GM23338 (cell line): ENCODE data around the gene MAP1LC3A. TPM values are rescaled to one million over a fixed set of nuclear protein-coding genes. Genes with fewer than 3 reads are reported as not detected.

Source experiments
- ATAC-seq: fragments of 200-7000 bp; cut with Tn5 transposase; 3 replicates; pipeline ENCODE4 v1.9.1; 2020
- DNase-seq: peaks from one replicate; pipeline ENCODE4 v3.0.0-alpha.2; 2015; ENCODE audit warnings: low spot score
- H2AFZ ChIP-seq: fragments of 200-600 bp; sonication (generic); 2 replicates; pipeline ENCODE4 v1.8.0; 2016; ENCODE audit warnings: antibody characterized with exemption, mild to moderate bottlenecking, moderate library complexity
- H3F3A ChIP-seq: fragments of 200-600 bp; sonication (generic); replicated peaks from 2 replicates; pipeline ENCODE4 v1.8.0; 2017; ENCODE audit warnings: antibody characterized with exemption, mixed run types, low read depth
- H3K27ac ChIP-seq: fragments of 200-600 bp; sonication (generic); 2 replicates; pipeline ENCODE4 v1.6.1; 2016; ENCODE audit warnings: low read depth
- H3K27me3 ChIP-seq: fragments of 200-600 bp; sonication (generic); 2 replicates; pipeline ENCODE4 v1.8.0; 2016; ENCODE audit warnings: mild to moderate bottlenecking, mixed run types, moderate library complexity; ENCODE audit not compliant: insufficient read depth
- H3K36me3 ChIP-seq: fragments of 200-600 bp; sonication (generic); 2 replicates; pipeline ENCODE4 v1.8.0; 2016; ENCODE audit warnings: mild to moderate bottlenecking; ENCODE audit not compliant: insufficient read depth
- H3K4me1 ChIP-seq: fragments of 200-600 bp; sonication (generic); 2 replicates; pipeline ENCODE4 v1.8.0; 2016; ENCODE audit warnings: mild to moderate bottlenecking, moderate library complexity; ENCODE audit not compliant: insufficient read depth
- H3K4me2 ChIP-seq: fragments of 200-600 bp; sonication (generic); 2 replicates; pipeline ENCODE4 v1.7.1; 2017; ENCODE audit warnings: mixed run types
- H3K4me3 ChIP-seq: fragments of 200-600 bp; sonication (generic); 2 replicates; pipeline ENCODE4 v1.6.1; 2016; ENCODE audit warnings: mixed run types
- H3K79me2 ChIP-seq: fragments of 200-600 bp; sonication (generic); replicated peaks from 2 replicates; pipeline ENCODE4 v1.8.0; 2017; ENCODE audit warnings: mild to moderate bottlenecking; ENCODE audit not compliant: insufficient read depth
- H3K9me2 ChIP-seq: fragments of 200-600 bp; sonication (generic); 2 replicates; pipeline ENCODE4 v1.8.0; 2017; ENCODE audit not compliant: insufficient read depth
- H4K20me1 ChIP-seq: fragments of 200-600 bp; sonication (generic); replicated peaks from 2 replicates; pipeline ENCODE4 v1.8.0; 2017; ENCODE audit warnings: mild to moderate bottlenecking; ENCODE audit not compliant: insufficient read depth
- H3K27ac Mint-ChIP-seq: 2 replicates; pipeline ENCODE4 v1.8.0; 2020; ENCODE audit warnings: inconsistent platforms, mild to moderate bottlenecking, moderate library complexity, mixed read lengths
- H3K27me3 Mint-ChIP-seq: 3 replicates; pipeline ENCODE4 v1.8.0; 2022; ENCODE audit warnings: low read depth, mild to moderate bottlenecking, moderate library complexity, mixed read lengths, inconsistent platforms; ENCODE audit not compliant: insufficient read depth, poor library complexity
- H3K36me3 Mint-ChIP-seq: 3 replicates; pipeline ENCODE4 v1.8.0; 2021; ENCODE audit warnings: low read depth, mild to moderate bottlenecking, inconsistent platforms, moderate library complexity, mixed read lengths
- H3K4me1 Mint-ChIP-seq: 3 replicates; pipeline ENCODE4 v1.8.0; 2020; ENCODE audit warnings: mild to moderate bottlenecking, inconsistent platforms, mixed read lengths
- H3K4me3 Mint-ChIP-seq: 3 replicates; pipeline ENCODE4 v1.8.0; 2021; ENCODE audit warnings: moderate library complexity, mild to moderate bottlenecking, inconsistent platforms, mixed read lengths
- H3K9me3 Mint-ChIP-seq: 3 replicates; pipeline ENCODE4 v1.8.0; 2020; ENCODE audit warnings: moderate library complexity, mild to moderate bottlenecking, inconsistent platforms, mixed read lengths
- CREB1 ChIP-seq: fragments of 250-450 bp; sonication (Bioruptor Pico); IDR thresholded peaks from 2 replicates; pipeline ENCODE4 v1.5.0; 2020; ENCODE audit warnings: low read depth, mild to moderate bottlenecking, moderate library complexity
- EZH2 ChIP-seq: fragments of 200-600 bp; sonication (generic); IDR thresholded peaks from one replicate; pipeline ENCODE4 v1.8.0; 2017; ENCODE audit warnings: antibody characterized with exemption, mild to moderate bottlenecking, low read depth; ENCODE audit not compliant: unreplicated experiment
- EZH2phosphoT487 ChIP-seq: fragments of 200-600 bp; sonication (generic); IDR thresholded peaks from one replicate; pipeline ENCODE4 v1.8.1; 2018; ENCODE audit warnings: antibody characterized with exemption; ENCODE audit not compliant: unreplicated experiment
- JUNB ChIP-seq: IDR thresholded peaks from one replicate; pipeline ENCODE4 v1.6.1; 2016; ENCODE audit warnings: antibody characterized with exemption; ENCODE audit not compliant: unreplicated experiment
- NANOG ChIP-seq: IDR thresholded peaks from 2 replicates; pipeline ENCODE4 v1.6.1; 2016; ENCODE audit warnings: antibody characterized with exemption, borderline replicate concordance
- POLR2AphosphoS5 ChIP-seq: IDR thresholded peaks from 2 replicates; pipeline ENCODE4 v1.6.1; 2016; ENCODE audit warnings: antibody characterized with exemption, low read depth
- STAT1 ChIP-seq: IDR thresholded peaks from one replicate; pipeline ENCODE4 v1.6.1; 2016; ENCODE audit warnings: antibody characterized with exemption; ENCODE audit not compliant: unreplicated experiment
- ZNF114 ChIP-seq: fragments of 250-450 bp; sonication (Bioruptor Pico); IDR thresholded peaks from 2 replicates; pipeline ENCODE4 v1.5.0; 2020; ENCODE audit warnings: mild to moderate bottlenecking, moderate library complexity
- ZNF331 ChIP-seq: fragments of 250-450 bp; sonication (Bioruptor Pico); IDR thresholded peaks from 2 replicates; pipeline ENCODE4 v1.5.0; 2020; ENCODE audit warnings: low read depth, mild to moderate bottlenecking, moderate library complexity
- polyA plus RNA-seq: library from polyadenylated mRNA; unstranded; fragments of >200 nt; fragmentation: Nextera tagmentation; extraction: Ambion mirVana; gene quantifications from 2 replicates; pipeline ENCODE4 v1.2.1, GENCODE V29; 2016
- total RNA-seq: library from RNA; depleted of rRNA; stranded (reverse); fragments of >200 nt; shearing (Covaris generic); gene quantifications from 2 replicates; pipeline ENCODE4 v1.2.3, GENCODE V29; 2014
- TF ChIP-seq, protein P1 (sequence below), 2 experiments: fragments of 200-600 bp in 1 of 2; sonication (generic) in 1 of 2; conservative IDR thresholded peaks; 2 replicates each; pipeline versions ENCODE4 v1.5.1 to v1.6.1; 2016 to 2017; ENCODE audit warnings: antibody characterized with exemption in 2 of 2, low read depth in 2 of 2, mild to moderate bottlenecking in 2 of 2, moderate library complexity in 1 of 2
- TF ChIP-seq, protein P2 (sequence below): IDR thresholded peaks from 2 replicates; pipeline ENCODE4 v1.6.1; 2016; ENCODE audit warnings: antibody characterized with exemption
- TF ChIP-seq, protein P3 (sequence below): IDR thresholded peaks from one replicate; pipeline ENCODE4 v1.6.1; 2018; ENCODE audit warnings: antibody characterized with exemption; ENCODE audit not compliant: unreplicated experiment
- TF ChIP-seq, protein P4 (sequence below): fragments of 250-450 bp; sonication (Bioruptor Pico); IDR thresholded peaks from 2 replicates; pipeline ENCODE4 v1.5.0; 2020; ENCODE audit warnings: mild to moderate bottlenecking, moderate library complexity

Gene MAP1LC3A
- total and polyA plus RNA-seq, 2 experiments from 2014 or later, result 15.2 to 15.9 TPM

DNA sequence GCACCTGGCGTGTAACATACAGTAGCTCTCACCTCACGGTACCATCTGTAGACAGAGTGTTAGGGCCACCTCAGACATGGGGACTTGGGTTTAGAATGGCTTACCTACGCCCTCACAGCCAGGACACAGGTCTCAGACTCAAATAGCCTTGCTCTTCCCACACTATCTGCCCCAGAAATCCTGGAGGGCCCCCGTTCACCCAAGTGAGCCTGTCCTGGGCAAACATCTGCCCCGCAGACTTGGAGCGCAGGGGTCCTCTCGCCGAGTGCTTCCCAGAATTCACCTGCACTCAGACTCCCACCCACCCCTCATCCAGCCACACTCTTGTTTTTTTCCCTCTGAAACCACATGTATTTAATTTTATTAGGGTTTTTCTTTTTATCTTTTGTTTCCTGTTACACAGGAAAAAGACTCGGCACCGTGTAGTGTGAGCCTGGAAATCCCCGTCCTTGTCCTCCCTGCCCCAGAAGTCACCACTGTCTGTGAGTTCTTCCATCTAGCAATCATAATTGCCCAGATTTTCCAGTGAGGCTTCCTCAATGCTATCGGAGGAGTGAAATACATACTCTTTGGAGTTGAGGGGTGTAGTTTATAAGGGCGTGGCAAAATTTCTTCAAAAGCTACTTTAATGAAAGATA is 17.1 kb upstream of the MAP1LC3A start:
- H3K36me3 Mint-ChIP-seq, result peaks cover 22% of the 10 kb centered on the region
- H3K4me2 ChIP-seq, result no peak overlapping the region
- H4K20me1 ChIP-seq, result no peaks in the 10 kb centered on the region; the same call in 1 of the 2 replicates
- no peak overlapping the region for H2AFZ ChIP-seq
- TF ChIP-seq, protein P1, sequence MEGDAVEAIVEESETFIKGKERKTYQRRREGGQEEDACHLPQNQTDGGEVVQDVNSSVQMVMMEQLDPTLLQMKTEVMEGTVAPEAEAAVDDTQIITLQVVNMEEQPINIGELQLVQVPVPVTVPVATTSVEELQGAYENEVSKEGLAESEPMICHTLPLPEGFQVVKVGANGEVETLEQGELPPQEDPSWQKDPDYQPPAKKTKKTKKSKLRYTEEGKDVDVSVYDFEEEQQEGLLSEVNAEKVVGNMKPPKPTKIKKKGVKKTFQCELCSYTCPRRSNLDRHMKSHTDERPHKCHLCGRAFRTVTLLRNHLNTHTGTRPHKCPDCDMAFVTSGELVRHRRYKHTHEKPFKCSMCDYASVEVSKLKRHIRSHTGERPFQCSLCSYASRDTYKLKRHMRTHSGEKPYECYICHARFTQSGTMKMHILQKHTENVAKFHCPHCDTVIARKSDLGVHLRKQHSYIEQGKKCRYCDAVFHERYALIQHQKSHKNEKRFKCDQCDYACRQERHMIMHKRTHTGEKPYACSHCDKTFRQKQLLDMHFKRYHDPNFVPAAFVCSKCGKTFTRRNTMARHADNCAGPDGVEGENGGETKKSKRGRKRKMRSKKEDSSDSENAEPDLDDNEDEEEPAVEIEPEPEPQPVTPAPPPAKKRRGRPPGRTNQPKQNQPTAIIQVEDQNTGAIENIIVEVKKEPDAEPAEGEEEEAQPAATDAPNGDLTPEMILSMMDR (conservative IDR thresholded peaks at IDR 0.05; ENCODE audit: low read depth in 2 of 2), result no peak
- TF ChIP-seq EZH2phosphoT487 (no peak), NANOG (no peak), ZNF114 (CRISPR knock-in tag) (no peak), JUNB (no peak), CREB1 (no peak), STAT1 (no peak), EZH2 (no peak), ZNF331 (CRISPR knock-in tag) (no peak), POLR2AphosphoS5 (no peak)
- TF ChIP-seq, protein P2, sequence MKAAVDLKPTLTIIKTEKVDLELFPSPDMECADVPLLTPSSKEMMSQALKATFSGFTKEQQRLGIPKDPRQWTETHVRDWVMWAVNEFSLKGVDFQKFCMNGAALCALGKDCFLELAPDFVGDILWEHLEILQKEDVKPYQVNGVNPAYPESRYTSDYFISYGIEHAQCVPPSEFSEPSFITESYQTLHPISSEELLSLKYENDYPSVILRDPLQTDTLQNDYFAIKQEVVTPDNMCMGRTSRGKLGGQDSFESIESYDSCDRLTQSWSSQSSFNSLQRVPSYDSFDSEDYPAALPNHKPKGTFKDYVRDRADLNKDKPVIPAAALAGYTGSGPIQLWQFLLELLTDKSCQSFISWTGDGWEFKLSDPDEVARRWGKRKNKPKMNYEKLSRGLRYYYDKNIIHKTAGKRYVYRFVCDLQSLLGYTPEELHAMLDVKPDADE, result no peak
- TF ChIP-seq, protein P3, sequence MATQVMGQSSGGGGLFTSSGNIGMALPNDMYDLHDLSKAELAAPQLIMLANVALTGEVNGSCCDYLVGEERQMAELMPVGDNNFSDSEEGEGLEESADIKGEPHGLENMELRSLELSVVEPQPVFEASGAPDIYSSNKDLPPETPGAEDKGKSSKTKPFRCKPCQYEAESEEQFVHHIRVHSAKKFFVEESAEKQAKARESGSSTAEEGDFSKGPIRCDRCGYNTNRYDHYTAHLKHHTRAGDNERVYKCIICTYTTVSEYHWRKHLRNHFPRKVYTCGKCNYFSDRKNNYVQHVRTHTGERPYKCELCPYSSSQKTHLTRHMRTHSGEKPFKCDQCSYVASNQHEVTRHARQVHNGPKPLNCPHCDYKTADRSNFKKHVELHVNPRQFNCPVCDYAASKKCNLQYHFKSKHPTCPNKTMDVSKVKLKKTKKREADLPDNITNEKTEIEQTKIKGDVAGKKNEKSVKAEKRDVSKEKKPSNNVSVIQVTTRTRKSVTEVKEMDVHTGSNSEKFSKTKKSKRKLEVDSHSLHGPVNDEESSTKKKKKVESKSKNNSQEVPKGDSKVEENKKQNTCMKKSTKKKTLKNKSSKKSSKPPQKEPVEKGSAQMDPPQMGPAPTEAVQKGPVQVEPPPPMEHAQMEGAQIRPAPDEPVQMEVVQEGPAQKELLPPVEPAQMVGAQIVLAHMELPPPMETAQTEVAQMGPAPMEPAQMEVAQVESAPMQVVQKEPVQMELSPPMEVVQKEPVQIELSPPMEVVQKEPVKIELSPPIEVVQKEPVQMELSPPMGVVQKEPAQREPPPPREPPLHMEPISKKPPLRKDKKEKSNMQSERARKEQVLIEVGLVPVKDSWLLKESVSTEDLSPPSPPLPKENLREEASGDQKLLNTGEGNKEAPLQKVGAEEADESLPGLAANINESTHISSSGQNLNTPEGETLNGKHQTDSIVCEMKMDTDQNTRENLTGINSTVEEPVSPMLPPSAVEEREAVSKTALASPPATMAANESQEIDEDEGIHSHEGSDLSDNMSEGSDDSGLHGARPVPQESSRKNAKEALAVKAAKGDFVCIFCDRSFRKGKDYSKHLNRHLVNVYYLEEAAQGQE, result no peak
- TF ChIP-seq, protein P4, sequence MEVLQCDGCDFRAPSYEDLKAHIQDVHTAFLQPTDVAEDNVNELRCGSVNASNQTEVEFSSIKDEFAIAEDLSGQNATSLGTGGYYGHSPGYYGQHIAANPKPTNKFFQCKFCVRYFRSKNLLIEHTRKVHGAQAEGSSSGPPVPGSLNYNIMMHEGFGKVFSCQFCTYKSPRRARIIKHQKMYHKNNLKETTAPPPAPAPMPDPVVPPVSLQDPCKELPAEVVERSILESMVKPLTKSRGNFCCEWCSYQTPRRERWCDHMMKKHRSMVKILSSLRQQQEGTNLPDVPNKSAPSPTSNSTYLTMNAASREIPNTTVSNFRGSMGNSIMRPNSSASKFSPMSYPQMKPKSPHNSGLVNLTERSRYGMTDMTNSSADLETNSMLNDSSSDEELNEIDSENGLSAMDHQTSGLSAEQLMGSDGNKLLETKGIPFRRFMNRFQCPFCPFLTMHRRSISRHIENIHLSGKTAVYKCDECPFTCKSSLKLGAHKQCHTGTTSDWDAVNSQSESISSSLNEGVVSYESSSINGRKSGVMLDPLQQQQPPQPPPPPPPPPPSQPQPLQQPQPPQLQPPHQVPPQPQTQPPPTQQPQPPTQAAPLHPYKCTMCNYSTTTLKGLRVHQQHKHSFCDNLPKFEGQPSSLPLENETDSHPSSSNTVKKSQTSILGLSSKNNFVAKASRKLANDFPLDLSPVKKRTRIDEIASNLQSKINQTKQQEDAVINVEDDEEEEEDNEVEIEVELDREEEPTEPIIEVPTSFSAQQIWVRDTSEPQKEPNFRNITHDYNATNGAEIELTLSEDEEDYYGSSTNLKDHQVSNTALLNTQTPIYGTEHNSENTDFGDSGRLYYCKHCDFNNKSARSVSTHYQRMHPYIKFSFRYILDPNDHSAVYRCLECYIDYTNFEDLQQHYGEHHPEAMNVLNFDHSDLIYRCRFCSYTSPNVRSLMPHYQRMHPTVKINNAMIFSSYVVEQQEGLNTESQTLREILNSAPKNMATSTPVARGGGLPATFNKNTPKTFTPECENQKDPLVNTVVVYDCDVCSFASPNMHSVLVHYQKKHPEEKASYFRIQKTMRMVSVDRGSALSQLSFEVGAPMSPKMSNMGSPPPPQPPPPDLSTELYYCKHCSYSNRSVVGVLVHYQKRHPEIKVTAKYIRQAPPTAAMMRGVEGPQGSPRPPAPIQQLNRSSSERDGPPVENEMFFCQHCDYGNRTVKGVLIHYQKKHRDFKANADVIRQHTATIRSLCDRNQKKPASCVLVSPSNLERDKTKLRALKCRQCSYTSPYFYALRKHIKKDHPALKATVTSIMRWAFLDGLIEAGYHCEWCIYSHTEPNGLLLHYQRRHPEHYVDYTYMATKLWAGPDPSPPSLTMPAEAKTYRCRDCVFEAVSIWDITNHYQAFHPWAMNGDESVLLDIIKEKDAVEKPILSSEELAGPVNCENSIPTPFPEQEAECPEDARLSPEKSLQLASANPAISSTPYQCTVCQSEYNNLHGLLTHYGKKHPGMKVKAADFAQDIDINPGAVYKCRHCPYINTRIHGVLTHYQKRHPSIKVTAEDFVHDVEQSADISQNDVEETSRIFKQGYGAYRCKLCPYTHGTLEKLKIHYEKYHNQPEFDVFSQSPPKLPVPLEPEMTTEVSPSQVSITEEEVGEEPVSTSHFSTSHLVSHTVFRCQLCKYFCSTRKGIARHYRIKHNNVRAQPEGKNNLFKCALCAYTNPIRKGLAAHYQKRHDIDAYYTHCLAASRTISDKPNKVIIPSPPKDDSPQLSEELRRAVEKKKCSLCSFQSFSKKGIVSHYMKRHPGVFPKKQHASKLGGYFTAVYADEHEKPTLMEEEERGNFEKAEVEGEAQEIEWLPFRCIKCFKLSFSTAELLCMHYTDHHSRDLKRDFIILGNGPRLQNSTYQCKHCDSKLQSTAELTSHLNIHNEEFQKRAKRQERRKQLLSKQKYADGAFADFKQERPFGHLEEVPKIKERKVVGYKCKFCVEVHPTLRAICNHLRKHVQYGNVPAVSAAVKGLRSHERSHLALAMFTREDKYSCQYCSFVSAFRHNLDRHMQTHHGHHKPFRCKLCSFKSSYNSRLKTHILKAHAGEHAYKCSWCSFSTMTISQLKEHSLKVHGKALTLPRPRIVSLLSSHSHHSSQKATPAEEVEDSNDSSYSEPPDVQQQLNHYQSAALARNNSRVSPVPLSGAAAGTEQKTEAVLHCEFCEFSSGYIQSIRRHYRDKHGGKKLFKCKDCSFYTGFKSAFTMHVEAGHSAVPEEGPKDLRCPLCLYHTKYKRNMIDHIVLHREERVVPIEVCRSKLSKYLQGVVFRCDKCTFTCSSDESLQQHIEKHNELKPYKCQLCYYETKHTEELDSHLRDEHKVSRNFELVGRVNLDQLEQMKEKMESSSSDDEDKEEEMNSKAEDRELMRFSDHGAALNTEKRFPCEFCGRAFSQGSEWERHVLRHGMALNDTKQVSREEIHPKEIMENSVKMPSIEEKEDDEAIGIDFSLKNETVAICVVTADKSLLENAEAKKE, result no peak
- H3K9me2 ChIP-seq, result no peaks in the 10 kb centered on the region
- H3K4me3 ChIP-seq, result no peak overlapping the region
- H3K9me3 Mint-ChIP-seq, result 0 out of 3 replicates have a peak, but pooled peaks cover 3% of the 10 kb centered on the region
- peaks cover 13% of the 10 kb centered on the region for H3K27me3 Mint-ChIP-seq
- peaks cover 13% of the 10 kb centered on the region for H3K4me1 Mint-ChIP-seq
- peaks cover 11% of the 10 kb centered on the region for H3K36me3 ChIP-seq
- H3K79me2 ChIP-seq, result no peaks in the 10 kb centered on the region
- H3K27ac Mint-ChIP-seq, result no peak overlapping the region
- no peak for DNase-seq
- ATAC-seq, result no peak
- H3K27me3 ChIP-seq, result peaks cover 5% of the 10 kb centered on the region; the same call in 1 of the 2 replicates
- 0 out of 2 replicates have a peak, but pooled peaks cover 4% of the 10 kb centered on the region for H3F3A ChIP-seq
- no peaks in the 10 kb centered on the region; the same call in 1 of the 2 replicates for H3K4me1 ChIP-seq
- no peak overlapping the region for H3K4me3 Mint-ChIP-seq
- H3K27ac ChIP-seq, result no peak overlapping the region
